Fibroblast of mammary gland (primary cell): ENCODE measurements around the gene TBC1D3L.
"Not testable (repeated sequence)": the region's sequence is repeated elsewhere in the genome, so short reads cannot be mapped to it uniquely, and the experiment has no call there.

ENCODE experiments used
- DNase-seq: peaks from one replicate; pipeline ENCODE4 v3.0.0-alpha.2; 2010; ENCODE audit warnings: low read depth
- H3K4me3 ChIP-seq: 2 replicates; pipeline ENCODE4 v1.5.1; 2011; ENCODE audit warnings: low read depth, mild to moderate bottlenecking, low read length, moderate library complexity; ENCODE audit not compliant: control insufficient read depth

TBC1D3L gene

DNA sequence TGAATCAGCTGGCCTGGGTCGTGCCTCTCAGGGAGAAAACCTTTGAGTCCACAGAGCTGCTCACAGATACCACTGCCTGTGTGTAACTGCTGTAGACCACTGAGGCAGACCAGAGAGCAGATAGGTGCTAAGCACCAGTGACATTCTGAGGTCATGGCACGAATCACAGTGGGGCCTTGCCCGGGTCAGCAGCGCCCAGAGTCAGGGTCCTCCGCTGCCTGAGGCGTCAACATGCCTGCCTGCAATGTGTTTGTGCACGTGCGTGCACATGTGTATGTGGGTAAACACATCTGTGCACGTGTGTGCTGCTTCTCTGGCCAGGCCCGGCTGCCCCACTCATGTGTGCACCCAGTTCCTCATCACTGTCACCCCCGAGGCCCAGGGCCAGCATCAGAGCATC is at the start of gene TBC1D3L:
TSS of gene TBC1D3L (minus strand) at position 101 of the 400 bp plus-strand sequence. CDS start 1,540 bp downstream, outside the sequence.
- not testable (repeated sequence) for DNase-seq, H3K4me3 ChIP-seq

DNA sequence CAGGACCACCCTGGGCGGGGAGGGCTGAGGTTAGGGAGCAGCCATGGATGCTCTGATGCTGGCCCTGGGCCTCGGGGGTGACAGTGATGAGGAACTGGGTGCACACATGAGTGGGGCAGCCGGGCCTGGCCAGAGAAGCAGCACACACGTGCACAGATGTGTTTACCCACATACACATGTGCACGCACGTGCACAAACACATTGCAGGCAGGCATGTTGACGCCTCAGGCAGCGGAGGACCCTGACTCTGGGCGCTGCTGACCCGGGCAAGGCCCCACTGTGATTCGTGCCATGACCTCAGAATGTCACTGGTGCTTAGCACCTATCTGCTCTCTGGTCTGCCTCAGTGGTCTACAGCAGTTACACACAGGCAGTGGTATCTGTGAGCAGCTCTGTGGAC is 14.8 kb upstream of the TBC1D3L start, which contains the start of gene TBC1D3D:
TSS of gene TBC1D3D (plus strand) at position 301 of the 400 bp plus-strand sequence. CDS start 1,585 bp downstream, outside the sequence.
- DNase-seq, H3K4me3 ChIP-seq: not testable (repeated sequence)
